HG03439 (cell line): ENCODE results near the gene ARSD.
"Not testable (repeated sequence)": the region's sequence is repeated elsewhere in the genome, so short reads cannot be mapped to it uniquely, and the experiment has no call there.

ENCODE experiments used
- ATAC-seq: cut with Tn5 transposase; IDR thresholded peaks from one replicate; pipeline ENCODE4 v1.9.1; 2021; ENCODE audit warnings: mild to moderate bottlenecking, moderate library complexity; ENCODE audit not compliant: unreplicated experiment

Gene ARSD

GRCh38 chrX:2933125-2933900 is 4.2 kb upstream of the ARSD start:
- no peak for ATAC-seq

GRCh38 chrX:2931612-2932011 is 2.5 kb upstream of the ARSD start:
- ATAC-seq, result no peak

GRCh38 chrX:2931155-2931554 is 2.0 kb upstream of the ARSD start:
- no peak for ATAC-seq

GRCh38 chrX:2928191-2928582 is 952 bp downstream of the ARSD start:
- no peak for ATAC-seq

GRCh38 chrX:2926664-2927275 is 2.4 kb downstream of the ARSD start:
- ATAC-seq, result no peak

GRCh38 chrX:2926255-2926654 is 2.9 kb downstream of the ARSD start:
- ATAC-seq, result not testable (repeated sequence)

GRCh38 chrX:2924151-2924550 is 5.0 kb downstream of the ARSD start:
- ATAC-seq, result no peak

- ATAC-seq, result no peak
Measured at GRCh38 chrX:2921750-2922149, 7.4 kb downstream of the ARSD start.

- ATAC-seq, result no peak
Measured at GRCh38 chrX:2921193-2921592, 7.9 kb downstream of the ARSD start.

GRCh38 chrX:2917767-2918166 is 11.4 kb downstream of the ARSD start:
- no peak for ATAC-seq

- ATAC-seq, result no peak
Measured at GRCh38 chrX:2913118-2913517, 16.0 kb downstream of the ARSD start.

- ATAC-seq, result no peak
Measured at GRCh38 chrX:2910109-2910508, 19.0 kb downstream of the ARSD start.

- no peak for ATAC-seq
Measured at GRCh38 chrX:2908125-2908685, 20.9 kb downstream of the ARSD start.

- no peak for ATAC-seq
Measured at GRCh38 chrX:2907295-2907694, 21.8 kb downstream of the ARSD start.

- ATAC-seq, result no peak
Measured at GRCh38 chrX:2903366-2903765, 25.8 kb downstream of the ARSD start.

- no peak for ATAC-seq
Measured at GRCh38 chrX:2902841-2903240, 26.3 kb downstream of the ARSD start.

- ATAC-seq, result no peak
Measured at GRCh38 chrX:2901367-2902036, 27.6 kb downstream of the ARSD start.

- no peak for ATAC-seq
Measured at GRCh38 chrX:2898846-2899512, 30.2 kb downstream of the ARSD start.

- not testable (repeated sequence) for ATAC-seq
Measured at GRCh38 chrX:2897690-2898623, 31.2 kb downstream of the ARSD start.

GRCh38 chrX:2897311-2897689 is 31.8 kb downstream of the ARSD start:
- no peak for ATAC-seq
